ENCODE measurements around the gene FCGR3B.
"Not testable (repeated sequence)": the region's sequence is repeated elsewhere in the genome, so short reads cannot be mapped to it uniquely, and the experiment has no call there.

- not testable (repeated sequence) for TF ChIP-seq CTCF (IDR thresholded peaks at IDR 0.05; ENCODE audit: insufficient read depth, low read depth, low read length); EZH2 (IDR thresholded peaks at IDR 0.05; ENCODE audit: insufficient read depth, low read length)
Observed at GRCh38 chr1:161638251-161638993, 7.4 kb upstream of the FCGR3B start.
